Uterus (tissue), 4 donors: Measurements from ENCODE around the gene ORM2. TPM values are rescaled to one million over a fixed set of nuclear protein-coding genes. Genes with fewer than 3 reads are reported as not detected.
A peak's percentile ranks its signal among the peaks of the same experiment; 100 is the strongest.

Experiments
- DNase-seq, 2 donors: peaks; one replicate each; pipeline ENCODE4 v3.0.0-alpha.2; 2019 to 2020
- H3K27ac ChIP-seq, 2 donors: fragments of 200-600 bp; sonication (generic); 1 replicate in 1 of 2; 2 replicates in 1 of 2; pipeline ENCODE4 v1.5.1; 2016 to 2018
- H3K27me3 ChIP-seq, 2 donors: fragments of 200-600 bp; sonication (generic); one replicate each; pipeline ENCODE4 v1.5.1; 2018 to 2019; ENCODE audit warnings: control low read depth in 1 of 2
- H3K36me3 ChIP-seq, 2 donors: fragments of 200-600 bp; sonication (generic); one replicate each; pipeline ENCODE4 v1.5.1; 2019; ENCODE audit warnings: control low read depth in 1 of 2
- H3K4me1 ChIP-seq, 2 donors: fragments of 200-600 bp; sonication (generic); one replicate each; pipeline ENCODE4 v1.5.1; 2018 to 2019; ENCODE audit warnings: control low read depth in 1 of 2
- H3K4me3 ChIP-seq, 2 donors: fragments of 200-600 bp; sonication (generic); 1 replicate in 1 of 2; 2 replicates in 1 of 2; pipeline ENCODE4 v1.5.1; 2018 to 2019; ENCODE audit warnings: mild to moderate bottlenecking in 1 of 2
- H3K9me3 ChIP-seq, 2 donors: fragments of 200-600 bp; sonication (generic); one replicate each; pipeline ENCODE4 v1.5.1; 2019; ENCODE audit warnings: control low read depth in 1 of 2
- POLR2A ChIP-seq, 2 donors: fragments of 450-650 bp; IDR thresholded peaks; one replicate each; pipeline ENCODE4 v1.6.1; 2016; ENCODE audit warnings: antibody characterized with exemption in 2 of 2, mild to moderate bottlenecking in 1 of 2, moderate library complexity in 1 of 2
- intact Hi-C: fragments of 100-400 bp; cut with DNase I; formaldehyde crosslinking; loops from one replicate; pipeline ENCODE4 v1.15.1; 2023; ENCODE audit warnings: low total_unique reads
- total RNA-seq, 4 donors: library from RNA; depleted of rRNA in 3 of 4; stranded (reverse); fragments of >200 nt in 3 of 4; gene quantifications; one replicate each; pipeline versions ENCODE4 v1.1.0 to v1.2.4, GENCODE V29; 2014 to 2023
- TF ChIP-seq, protein P1 (sequence below), 4 experiments: fragments of 200-600 bp in 2 of 4; fragments of 450-650 bp in 2 of 4; sonication (generic) in 2 of 4; IDR thresholded peaks; one replicate each; pipeline ENCODE4 v1.5.1; 2016 to 2019; ENCODE audit warnings: antibody characterized with exemption in 4 of 4, mild to moderate bottlenecking in 2 of 4, moderate library complexity in 1 of 4
- donor health status: DM: yes; HTN: yes; CAD: no.

The ORM2 gene
- total RNA-seq, 4 donors from 2014 or later, result 1.2 TPM; not detected in 3

- Histone ChIP-seq H3K27me3 (no peaks in the 10 kb centered on the region), H3K4me1 (no peaks in the 10 kb centered on the region), H3K27ac (no peak overlapping the region), H3K4me3 (no peak overlapping the region), H3K36me3 (no peaks in the 10 kb centered on the region), H3K9me3 (no peaks in the 10 kb centered on the region)
- DNase-seq, result no peak
- intact Hi-C loops, result no loop called here
- TF ChIP-seq POLR2A (IDR thresholded peaks at IDR 0.05), result no peak
- TF ChIP-seq, protein P1, sequence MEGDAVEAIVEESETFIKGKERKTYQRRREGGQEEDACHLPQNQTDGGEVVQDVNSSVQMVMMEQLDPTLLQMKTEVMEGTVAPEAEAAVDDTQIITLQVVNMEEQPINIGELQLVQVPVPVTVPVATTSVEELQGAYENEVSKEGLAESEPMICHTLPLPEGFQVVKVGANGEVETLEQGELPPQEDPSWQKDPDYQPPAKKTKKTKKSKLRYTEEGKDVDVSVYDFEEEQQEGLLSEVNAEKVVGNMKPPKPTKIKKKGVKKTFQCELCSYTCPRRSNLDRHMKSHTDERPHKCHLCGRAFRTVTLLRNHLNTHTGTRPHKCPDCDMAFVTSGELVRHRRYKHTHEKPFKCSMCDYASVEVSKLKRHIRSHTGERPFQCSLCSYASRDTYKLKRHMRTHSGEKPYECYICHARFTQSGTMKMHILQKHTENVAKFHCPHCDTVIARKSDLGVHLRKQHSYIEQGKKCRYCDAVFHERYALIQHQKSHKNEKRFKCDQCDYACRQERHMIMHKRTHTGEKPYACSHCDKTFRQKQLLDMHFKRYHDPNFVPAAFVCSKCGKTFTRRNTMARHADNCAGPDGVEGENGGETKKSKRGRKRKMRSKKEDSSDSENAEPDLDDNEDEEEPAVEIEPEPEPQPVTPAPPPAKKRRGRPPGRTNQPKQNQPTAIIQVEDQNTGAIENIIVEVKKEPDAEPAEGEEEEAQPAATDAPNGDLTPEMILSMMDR (IDR thresholded peaks at IDR 0.05), result no peak
These were observed 28.3 kb downstream of the ORM2 start for GRCh38 chr9:114357911-114358328.

- H3K36me3 ChIP-seq, result no peaks in the 10 kb centered on the region
These were observed 30.1 kb downstream of the ORM2 start for GRCh38 chr9:114359801-114360200.

GRCh38 chr9:114361542-114361941 lies 31.9 kb downstream of the ORM2 start:
- H3K4me1 ChIP-seq, result no peaks in the 10 kb centered on the region
- no peaks in the 10 kb centered on the region for H3K9me3 ChIP-seq
- intact Hi-C loops, result no loop called here
- DNase-seq, result no peak
- H3K27ac ChIP-seq, result peak overlapping the region; percentile 22 to 69
- TF ChIP-seq, protein P1 (IDR thresholded peaks at IDR 0.05), result no peak
- no peak for TF ChIP-seq POLR2A (IDR thresholded peaks at IDR 0.05)
- H3K36me3 ChIP-seq, result no peaks in the 10 kb centered on the region
- no peak overlapping the region for H3K4me3 ChIP-seq
- no peaks in the 10 kb centered on the region for H3K27me3 ChIP-seq

More at GRCh38 chr9:114359801-114360200, 30.1 kb downstream of the ORM2 start:
- TF ChIP-seq, protein P1 (IDR thresholded peaks at IDR 0.05), result no peak
- no peak for TF ChIP-seq POLR2A (IDR thresholded peaks at IDR 0.05)
- Histone ChIP-seq H3K9me3 (no peaks in the 10 kb centered on the region), H3K27ac (no peak overlapping the region), H3K4me1 (no peaks in the 10 kb centered on the region), H3K27me3 (no peaks in the 10 kb centered on the region), H3K4me3 (no peak overlapping the region)
- intact Hi-C loops, result no loop called here
- DNase-seq, result no peak

DNA sequence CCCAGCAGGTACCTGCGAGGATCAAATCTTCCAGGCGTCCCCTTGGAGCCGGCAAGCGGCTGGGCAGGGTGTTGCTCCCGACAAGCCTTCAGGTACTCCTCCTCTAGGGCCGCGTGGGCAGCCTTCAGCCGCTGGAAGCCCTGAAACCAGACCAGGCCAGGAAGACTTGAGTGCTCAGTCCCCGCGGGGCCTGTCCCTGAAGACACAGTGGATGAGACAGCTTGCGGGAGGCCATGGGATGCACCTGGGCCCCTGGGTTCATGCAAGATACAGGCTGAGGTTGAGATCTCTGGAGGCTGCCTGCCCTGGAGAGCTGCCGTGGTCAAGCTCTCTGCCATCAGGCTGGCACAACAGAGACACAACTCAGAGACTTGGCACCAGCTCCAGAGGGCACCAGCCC lies 32.7 kb downstream of the ORM2 start:
- TF ChIP-seq, protein P1 (IDR thresholded peaks at IDR 0.05), result no peak
- no peak for TF ChIP-seq POLR2A (IDR thresholded peaks at IDR 0.05)
- Histone ChIP-seq H3K9me3 (no peaks in the 10 kb centered on the region), H3K4me1 (no peaks in the 10 kb centered on the region), H3K27ac (peak overlapping the region in 1 of 2 donors; percentile 69), H3K4me3 (no peak overlapping the region), H3K27me3 (no peaks in the 10 kb centered on the region), H3K36me3 (no peaks in the 10 kb centered on the region)
- intact Hi-C loops, result no loop called here
- DNase-seq, result no peak

- Histone ChIP-seq H3K4me1 (no peaks in the 10 kb centered on the region), H3K27me3 (no peaks in the 10 kb centered on the region), H3K36me3 (no peaks in the 10 kb centered on the region), H3K4me3 (no peak overlapping the region), H3K9me3 (no peaks in the 10 kb centered on the region), H3K27ac (peak overlapping the region; percentile 66 to 69)
- no peak for DNase-seq
- intact Hi-C loops, result no loop called here
- no peak for TF ChIP-seq POLR2A (IDR thresholded peaks at IDR 0.05)
- TF ChIP-seq, protein P1 (IDR thresholded peaks at IDR 0.05), result no peak
These were observed 33.8 kb downstream of the ORM2 start for GRCh38 chr9:114363424-114363823.
